Measurements from ENCODE around the gene HS6ST2.

HS6ST2 gene

GRCh38 chrX:132730266-132730665, 228.2 kb downstream of the HS6ST2 start:
- no peak for TF ChIP-seq CTCF (conservative IDR thresholded peaks at IDR 0.05)
- H3K27ac ChIP-seq = no peak overlapping the region

DNA sequence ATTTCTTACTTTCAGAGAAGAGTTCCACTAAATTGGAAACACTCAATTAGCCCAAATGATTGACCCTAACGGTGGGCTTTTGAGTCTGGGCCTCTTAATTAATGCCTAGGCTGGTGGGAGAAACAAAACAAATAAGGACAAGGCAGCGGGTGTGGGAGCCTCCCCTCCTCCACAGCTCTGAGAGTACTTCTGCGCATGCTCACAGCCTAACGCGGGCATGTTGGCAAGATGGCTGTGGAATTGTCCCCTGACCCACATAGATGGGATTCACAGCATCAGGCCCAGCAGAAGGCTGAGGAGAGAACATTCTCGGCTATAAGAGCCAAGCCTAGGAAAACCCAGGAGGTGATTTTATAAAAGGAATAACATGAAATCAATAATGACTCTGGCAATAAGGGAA, 230.1 kb downstream of the HS6ST2 start:
- H3K27ac ChIP-seq = no peak overlapping the region
- no peak for TF ChIP-seq CTCF (conservative IDR thresholded peaks at IDR 0.05)

- no peak for TF ChIP-seq CTCF (conservative IDR thresholded peaks at IDR 0.05)
- no peak overlapping the region for H3K27ac ChIP-seq
Observed at GRCh38 chrX:132718431-132718958, 239.9 kb downstream of the HS6ST2 start.

- H3K27ac ChIP-seq = no peak overlapping the region
- peak; percentile 44 for TF ChIP-seq CTCF (conservative IDR thresholded peaks at IDR 0.05)
Observed at GRCh38 chrX:132716006-132716405, 242.4 kb downstream of the HS6ST2 start.

- H3K27ac ChIP-seq = no peak overlapping the region
- no peak for TF ChIP-seq CTCF (conservative IDR thresholded peaks at IDR 0.05)
Observed at GRCh38 chrX:132714913-132715312, 243.5 kb downstream of the HS6ST2 start.

DNA sequence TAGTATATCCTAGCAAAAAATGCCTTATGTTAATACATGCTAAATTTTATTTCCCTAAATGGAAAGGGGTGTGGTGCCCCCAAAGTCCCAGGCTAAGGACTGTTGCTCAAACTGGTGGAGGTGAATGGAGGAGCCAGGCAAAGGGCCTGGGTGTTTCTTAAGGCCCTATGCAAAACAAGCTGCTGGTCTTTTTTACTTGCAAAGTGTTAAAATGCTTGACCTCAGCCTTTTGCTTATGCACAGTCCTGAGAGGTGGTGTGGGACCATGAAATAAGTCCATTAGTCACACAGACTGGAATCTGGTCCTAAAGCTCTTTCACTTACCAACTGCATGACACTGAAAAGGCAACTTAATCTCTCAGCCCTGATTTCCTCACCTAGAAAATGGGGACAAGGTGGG, 246.1 kb downstream of the HS6ST2 start:
- H3K27ac ChIP-seq = no peak overlapping the region
- TF ChIP-seq CTCF (conservative IDR thresholded peaks at IDR 0.05) = no peak

GRCh38 chrX:132710656-132711155, 247.7 kb downstream of the HS6ST2 start:
- no peak overlapping the region for H3K27ac ChIP-seq

More at GRCh38 chrX:132710656-132711155, 247.7 kb downstream of the HS6ST2 start:
- TF ChIP-seq CTCF (conservative IDR thresholded peaks at IDR 0.05) = no peak
